Measurements from ENCODE around the gene NFATC2IP.

NFATC2IP gene

GRCh38 chr16:28950648-28951409 is at the start of gene NFATC2IP:
TSS of gene NFATC2IP (plus strand) at chr16:28950937. CDS start at chr16:28951012, 75 bp downstream.
- DNase-seq: peak; percentile 100

- no peak for DNase-seq
Observed at GRCh38 chr16:28901862-28902261, 48.9 kb upstream of the NFATC2IP start.

GRCh38 chr16:28902909-28903308 is 47.8 kb upstream of the NFATC2IP start:
- no peak for DNase-seq

- no peak for DNase-seq
Observed at GRCh38 chr16:28903344-28904042, 47.2 kb upstream of the NFATC2IP start.

GRCh38 chr16:28904363-28904762 is 46.4 kb upstream of the NFATC2IP start:
- DNase-seq: no peak

- DNase-seq: no peak
Observed at GRCh38 chr16:28904828-28905227, 45.9 kb upstream of the NFATC2IP start.

- DNase-seq: no peak
Observed at GRCh38 chr16:28905229-28905754, 45.4 kb upstream of the NFATC2IP start.

GRCh38 chr16:28905800-28906372 is 44.9 kb upstream of the NFATC2IP start:
- no peak for DNase-seq

GRCh38 chr16:28910086-28911031 is 40.4 kb upstream of the NFATC2IP start:
- DNase-seq: no peak

GRCh38 chr16:28912558-28912957 is 38.2 kb upstream of the NFATC2IP start:
- DNase-seq: no peak

- DNase-seq: no peak
Observed at GRCh38 chr16:28913946-28914724, 36.6 kb upstream of the NFATC2IP start.

GRCh38 chr16:28915181-28915580 is 35.6 kb upstream of the NFATC2IP start:
- DNase-seq: no peak

- DNase-seq: no peak
Observed at GRCh38 chr16:28917095-28917494, 33.6 kb upstream of the NFATC2IP start.

- no peak for DNase-seq
Observed at GRCh38 chr16:28918698-28919097, 32.0 kb upstream of the NFATC2IP start.

GRCh38 chr16:28923231-28923587 is 27.5 kb upstream of the NFATC2IP start:
- no peak for DNase-seq

GRCh38 chr16:28923652-28924398 is 26.9 kb upstream of the NFATC2IP start:
- peak; percentile 41 for DNase-seq

- no peak for DNase-seq
Observed at GRCh38 chr16:28924399-28924761, 26.4 kb upstream of the NFATC2IP start.

- peak; percentile 97 for DNase-seq
Observed at GRCh38 chr16:28924762-28925385, 25.9 kb upstream of the NFATC2IP start, which contains the start of gene RABEP2. TSS of gene RABEP2 (minus strand) at chr16:28925238. CDS start at chr16:28925163, 75 bp downstream.

GRCh38 chr16:28925386-28926228 is 25.1 kb upstream of the NFATC2IP start:
- peak; percentile 92 for DNase-seq

Measured in femur (tissue), 1 donor.